GM19239 (cell line): ENCODE results near the gene EVL.
A peak's percentile ranks its signal among the peaks of the same experiment; 100 is the strongest.
"Not testable (repeated sequence)": the region's sequence is repeated elsewhere in the genome, so short reads cannot be mapped to it uniquely, and the experiment has no call there.

Experiments used
- DNase-seq: peaks from one replicate; pipeline ENCODE4 v3.0.0; 2011; ENCODE audit warnings: low spot score; ENCODE audit not compliant: insufficient read length
- FAIRE-seq: peaks from 2 replicates; lab custom pipeline; 2011; peaks lifted over from hg19 to GRCh38; lab: Jason Lieb, UNC

Gene EVL

GRCh38 chr14:100063314-100063941, 1.8 kb upstream of the EVL start:
- FAIRE-seq (peak; percentile 76), DNase-seq (no peak)

GRCh38 chr14:100064335-100065092, 708 bp upstream of the EVL start:
- DNase-seq: not testable (repeated sequence)
- FAIRE-seq: peak; percentile 49

GRCh38 chr14:100065942-100066574, 836 bp downstream of the EVL start:
- DNase-seq (no peak), FAIRE-seq (peak; percentile 97)

GRCh38 chr14:100066962-100067361, 1.7 kb downstream of the EVL start:
- FAIRE-seq (peak; percentile 89), DNase-seq (no peak)

GRCh38 chr14:100067481-100067880, 2.3 kb downstream of the EVL start:
- FAIRE-seq (no peak), DNase-seq (no peak)

- DNase-seq: no peak
Observed at GRCh38 chr14:100067971-100068959, 3.0 kb downstream of the EVL start.

GRCh38 chr14:100069161-100069800, 4.1 kb downstream of the EVL start:
- FAIRE-seq (peak; percentile 85), DNase-seq (no peak)

More at GRCh38 chr14:100067971-100068959, 3.0 kb downstream of the EVL start:
- peak; percentile 100 for FAIRE-seq

- no peak for FAIRE-seq
Observed at GRCh38 chr14:100070310-100070709, 5.1 kb downstream of the EVL start.

GRCh38 chr14:100071545-100071944, 6.3 kb downstream of the EVL start:
- FAIRE-seq (peak; percentile 48), DNase-seq (no peak)

More at GRCh38 chr14:100070310-100070709, 5.1 kb downstream of the EVL start:
- no peak for DNase-seq

GRCh38 chr14:100072783-100073346, 7.6 kb downstream of the EVL start:
- DNase-seq (no peak), FAIRE-seq (peak; percentile 83)

- DNase-seq (no peak), FAIRE-seq (no peak)
Observed at GRCh38 chr14:100073576-100074430, 8.6 kb downstream of the EVL start.

GRCh38 chr14:100074431-100075100, 9.3 kb downstream of the EVL start:
- FAIRE-seq: peak; percentile 26

GRCh38 chr14:100075681-100076080, 10.5 kb downstream of the EVL start:
- DNase-seq (no peak), FAIRE-seq (no peak)

More at GRCh38 chr14:100074431-100075100, 9.3 kb downstream of the EVL start:
- no peak for DNase-seq

GRCh38 chr14:100076133-100076532, 10.9 kb downstream of the EVL start:
- FAIRE-seq (no peak), DNase-seq (no peak)

- FAIRE-seq: no peak
- no peak for DNase-seq
Observed at GRCh38 chr14:100076606-100077005, 11.4 kb downstream of the EVL start.

- no peak for DNase-seq
- FAIRE-seq: no peak
Observed at GRCh38 chr14:100077441-100077840, 12.2 kb downstream of the EVL start.

GRCh38 chr14:100078216-100078803, 13.1 kb downstream of the EVL start:
- DNase-seq: no peak
- no peak for FAIRE-seq
